Measurements from ENCODE around the gene NUP210.

DNA sequence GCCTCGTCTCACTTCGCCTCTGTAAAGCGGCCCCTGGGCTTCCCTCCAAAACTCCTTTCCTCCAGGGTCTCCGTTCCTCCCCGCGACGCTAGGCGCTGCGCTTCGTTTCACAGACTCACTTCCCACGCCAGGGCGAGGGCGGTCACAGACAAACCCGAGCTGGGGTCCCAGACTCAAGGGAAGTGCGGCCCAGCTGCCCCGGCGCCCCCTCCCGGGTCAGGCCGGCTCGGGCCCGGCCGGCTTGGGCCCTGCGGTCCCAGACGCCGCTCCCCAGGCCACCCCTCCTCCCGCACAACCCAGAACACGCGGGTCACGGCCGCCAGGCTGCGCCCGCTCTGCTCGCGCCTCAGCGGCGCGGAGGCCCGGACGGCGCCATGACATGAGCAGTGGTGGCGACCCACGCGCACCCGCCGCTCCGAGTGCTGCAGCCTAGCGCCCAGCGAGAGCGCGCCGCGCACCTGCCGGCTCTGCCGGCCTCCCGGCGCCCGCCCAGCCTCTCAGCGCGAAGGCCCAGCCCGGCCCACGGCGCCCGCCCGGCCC lies 547 bp downstream of the NUP210 start:
- TF ChIP-seq GATA2 (IDR thresholded peaks at IDR 0.05; ENCODE audit: low read depth, low read length) (no peak), GATA3 (IDR thresholded peaks at IDR 0.05; ENCODE audit: low read depth, low read length) (no peak)
